ENCODE results near the gene PYM1.

DNA sequence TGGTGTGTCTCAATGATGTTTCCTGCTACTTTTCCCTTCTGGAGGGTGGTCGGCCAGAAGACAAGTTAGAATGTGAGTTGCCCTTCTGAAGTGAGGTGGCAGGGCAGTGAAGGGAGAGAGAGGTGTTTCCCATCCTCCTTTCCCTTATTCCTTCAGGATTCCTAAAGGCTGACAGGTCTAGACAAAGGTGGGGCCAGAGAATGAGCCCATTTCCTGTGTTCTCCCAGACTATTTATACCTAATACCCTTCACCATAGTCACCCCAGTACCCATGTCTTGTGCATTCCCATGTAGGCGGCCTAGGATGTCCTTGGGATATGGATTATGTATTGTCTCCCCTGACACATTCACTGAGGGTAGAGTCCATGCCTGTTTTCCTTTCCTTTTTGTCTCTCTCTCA is 10.3 kb upstream of the PYM1 start:
- TF ChIP-seq, protein P1, sequence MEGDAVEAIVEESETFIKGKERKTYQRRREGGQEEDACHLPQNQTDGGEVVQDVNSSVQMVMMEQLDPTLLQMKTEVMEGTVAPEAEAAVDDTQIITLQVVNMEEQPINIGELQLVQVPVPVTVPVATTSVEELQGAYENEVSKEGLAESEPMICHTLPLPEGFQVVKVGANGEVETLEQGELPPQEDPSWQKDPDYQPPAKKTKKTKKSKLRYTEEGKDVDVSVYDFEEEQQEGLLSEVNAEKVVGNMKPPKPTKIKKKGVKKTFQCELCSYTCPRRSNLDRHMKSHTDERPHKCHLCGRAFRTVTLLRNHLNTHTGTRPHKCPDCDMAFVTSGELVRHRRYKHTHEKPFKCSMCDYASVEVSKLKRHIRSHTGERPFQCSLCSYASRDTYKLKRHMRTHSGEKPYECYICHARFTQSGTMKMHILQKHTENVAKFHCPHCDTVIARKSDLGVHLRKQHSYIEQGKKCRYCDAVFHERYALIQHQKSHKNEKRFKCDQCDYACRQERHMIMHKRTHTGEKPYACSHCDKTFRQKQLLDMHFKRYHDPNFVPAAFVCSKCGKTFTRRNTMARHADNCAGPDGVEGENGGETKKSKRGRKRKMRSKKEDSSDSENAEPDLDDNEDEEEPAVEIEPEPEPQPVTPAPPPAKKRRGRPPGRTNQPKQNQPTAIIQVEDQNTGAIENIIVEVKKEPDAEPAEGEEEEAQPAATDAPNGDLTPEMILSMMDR (IDR thresholded peaks at IDR 0.05): no peak
- TF ChIP-seq POLR2A (IDR thresholded peaks at IDR 0.05): no peak

Measured in thyroid gland (tissue), 4 donors.